Endothelial cell of umbilical vein (primary cell): ENCODE measurements around the gene MT3. TPM values are rescaled to one million over a fixed set of nuclear protein-coding genes. Genes with fewer than 3 reads are reported as not detected.

Source experiments
- BruUV-seq: library from RNA; stranded (reverse); fragments of 400-500 nt; replicated peaks from 2 replicates; lab custom pipeline; 2021; lab: Mats Ljungman, UMichigan
- CTCF ChIA-PET: fragments of 300-600, 350-600 bp; sonication (Branson Sonifier 250); formaldehyde crosslinking; loops from one replicate; lab custom pipeline; 2021; ENCODE audit warnings: antibody characterized with exemption, inconsistent platforms; lab: Charles Lee
- POLR2A ChIA-PET: fragments of 300-600, 350-600 bp; sonication (Branson Sonifier 250); formaldehyde crosslinking; loops from one replicate; lab custom pipeline; 2021; ENCODE audit warnings: antibody characterized with exemption, inconsistent platforms; lab: Charles Lee
- DNase-seq: peaks from one replicate; pipeline ENCODE4 v3.0.0-alpha.2; 2011; ENCODE audit warnings: low read depth, low spot score
- FAIRE-seq: peaks from 2 replicates; lab custom pipeline; 2011; peaks lifted over from hg19 to GRCh38; lab: Jason Lieb, UNC
- H2AFZ ChIP-seq: 2 replicates; pipeline ENCODE4 v1.6.0; 2012; ENCODE audit warnings: low read depth, low read length, control low read depth, inconsistent platforms
- H3K27ac ChIP-seq: 2 replicates; pipeline ENCODE4 v1.5.1; 2011; ENCODE audit warnings: low read depth, mild to moderate bottlenecking, control low read depth, low read length, moderate library complexity; ENCODE audit not compliant: insufficient read depth
- H3K27me3 ChIP-seq, 2 experiments: 2 replicates each; pipeline versions ENCODE4 v1.6.0 to v1.6.1; 2011; ENCODE audit warnings: low read length in 2 of 2, mixed read lengths in 1 of 2; ENCODE audit not compliant: control insufficient read depth in 2 of 2, insufficient read depth in 2 of 2
- H3K36me3 ChIP-seq, 2 experiments: 2 replicates in 1 of 2; 3 replicates in 1 of 2; pipeline ENCODE4 v1.5.1; 2011; ENCODE audit warnings: low read length in 2 of 2, mild to moderate bottlenecking in 1 of 2, moderate library complexity in 1 of 2; ENCODE audit not compliant: control insufficient read depth in 2 of 2, insufficient read depth in 2 of 2; ENCODE audit errors: extremely low read depth in 1 of 2
- H3K4me1 ChIP-seq: 3 replicates; pipeline ENCODE4 v1.5.1; 2011; ENCODE audit warnings: mild to moderate bottlenecking, low read length; ENCODE audit not compliant: control insufficient read depth, insufficient read depth; ENCODE audit errors: extremely low read depth
- H3K4me2 ChIP-seq: 2 replicates; pipeline ENCODE4 v1.6.1; 2011; ENCODE audit warnings: low read length, control low read depth, mixed read lengths; ENCODE audit not compliant: insufficient read depth
- H3K4me3 ChIP-seq, 3 experiments: fragments of 200-600 bp in 1 of 3; sonication (generic), shearing (Covaris generic) in 1 of 3; replicated peaks in 1 of 3; 2 replicates each; pipeline ENCODE4 v1.5.1; 2011 to 2016; ENCODE audit warnings: control low read depth in 3 of 3, low read length in 3 of 3, mild to moderate bottlenecking in 2 of 3, inconsistent platforms in 1 of 3, low read depth in 1 of 3, moderate library complexity in 1 of 3; ENCODE audit not compliant: insufficient read depth in 1 of 3
- H3K79me2 ChIP-seq: 2 replicates; pipeline ENCODE4 v1.6.0; 2012; ENCODE audit warnings: low read length, inconsistent platforms; ENCODE audit not compliant: control insufficient read depth, insufficient read depth
- H3K9ac ChIP-seq: replicated peaks from 2 replicates; pipeline ENCODE3; 2011; ENCODE audit warnings: low read length, control low read depth; ENCODE audit not compliant: insufficient read depth; ENCODE audit errors: extremely low read depth
- H3K9me1 ChIP-seq: replicated peaks from 3 replicates; pipeline ENCODE4 v1.6.0; 2011; ENCODE audit warnings: mild to moderate bottlenecking, low read length; ENCODE audit not compliant: control insufficient read depth, insufficient read depth; ENCODE audit errors: extremely low read depth
- H3K9me3 ChIP-seq: replicated peaks from 2 replicates; pipeline ENCODE4 v1.5.1; 2012; ENCODE audit warnings: low read length, inconsistent platforms; ENCODE audit not compliant: control insufficient read depth, insufficient read depth
- H4K20me1 ChIP-seq: replicated peaks from 2 replicates; pipeline ENCODE3; 2011; ENCODE audit warnings: mild to moderate bottlenecking, low read length; ENCODE audit not compliant: control insufficient read depth, insufficient read depth; ENCODE audit errors: extremely low read depth
- CTCF ChIP-seq, 2 donors: IDR thresholded peaks; 1 replicate in 1 of 2; 2 replicates in 1 of 2; pipeline ENCODE4 v1.5.1; 2011; ENCODE audit warnings: low read length in 2 of 2, mild to moderate bottlenecking in 2 of 2, moderate library complexity in 2 of 2, control low read depth in 1 of 2, inconsistent platforms in 1 of 2, low read depth in 1 of 2; ENCODE audit not compliant: insufficient read depth in 1 of 2; ENCODE audit errors: extremely low read depth in 1 of 2
- EZH2 ChIP-seq: IDR thresholded peaks from 2 replicates; pipeline ENCODE4 v1.6.1; 2012; ENCODE audit warnings: borderline replicate concordance, low read depth, mild to moderate bottlenecking, moderate library complexity, low read length, inconsistent platforms; ENCODE audit not compliant: severe bottlenecking
- FOS ChIP-seq: IDR thresholded peaks from 2 replicates; pipeline ENCODE4 v1.6.1; 2011; ENCODE audit warnings: mild to moderate bottlenecking, low read length, moderate library complexity, borderline replicate concordance; ENCODE audit not compliant: insufficient read depth
- GATA2 ChIP-seq: IDR thresholded peaks from 2 replicates; pipeline ENCODE4 v1.7.0; 2011; ENCODE audit warnings: low read depth, mild to moderate bottlenecking, moderate library complexity, mixed read lengths, low read length; ENCODE audit not compliant: insufficient read length, insufficient read depth
- JUN ChIP-seq: IDR thresholded peaks from 2 replicates; pipeline ENCODE4 v1.6.1; 2011; ENCODE audit warnings: borderline replicate concordance, low read depth; ENCODE audit not compliant: insufficient read length, insufficient read depth
- MAX ChIP-seq: IDR thresholded peaks from 2 replicates; pipeline ENCODE4 v1.6.1; 2011; ENCODE audit not compliant: insufficient read depth, insufficient read length
- MYC ChIP-seq: IDR thresholded peaks from one replicate; pipeline ENCODE4 v1.6.1; 2011; ENCODE audit warnings: mild to moderate bottlenecking, low read depth, low read length
- POLR2A ChIP-seq: IDR thresholded peaks from 2 replicates; pipeline ENCODE4 v1.6.1; 2012; ENCODE audit warnings: low read depth, mild to moderate bottlenecking, control low read depth, low read length
- POLR2AphosphoS5 ChIP-seq: IDR thresholded peaks from 2 replicates; pipeline ENCODE4 v1.6.1; 2012; ENCODE audit warnings: low read depth, mild to moderate bottlenecking, control low read depth, low read length, moderate library complexity; ENCODE audit not compliant: insufficient read depth
- dilution Hi-C: fragments of 300-500 bp; cut with MboI; formaldehyde crosslinking; loops from one replicate; pipeline ENCODE4 v1.15.0; 2019; ENCODE audit warnings: low sequenced_read_pairs; ENCODE audit not compliant: extremely low pct_ligation_motif_present
- intact Hi-C: fragments of 100-400 bp; cut with micrococcal nuclease; formaldehyde crosslinking; loops from one replicate; pipeline ENCODE4 v1.10.0; 2022
- polyA plus RNA-seq, 4 experiments: library from polyadenylated mRNA; depleted of rRNA in 3 of 4; stranded (reverse) in 3 of 4; unstranded in 1 of 4; fragments of >200 nt; gene quantifications; 2 replicates each; pipeline versions ENCODE4 v1.2.1 to v1.2.3, GENCODE V29; 2011 to 2012; ENCODE audit warnings: missing spikeins in 1 of 4
- total RNA-seq: library from RNA; stranded (reverse); gene quantifications from 2 replicates; pipeline ENCODE4 v1.2.3, GENCODE V29; 2021

Gene MT3
- total and polyA plus RNA-seq, 2 donors (not counting 3 experiments of a cell fraction or from before 2014, with no cell fraction given): not detected

- H3K27ac ChIP-seq: peak overlapping the region; percentile 99
- peak overlapping the region in 1 of 3 experiments; percentile 93 for H3K4me3 ChIP-seq
- ChIA-PET POLR2A (interaction anchor here (4.5 kb wide), 1 partner anchor 15 kb away, joined by 51 read pairs; the partner anchor contains the start of gene MT1E), CTCF (interaction anchor here (1.2 to 2.5 kb wide), 4 partner anchors 10 to 97 kb away, joined by 3 to 8 read pairs (median 5); no protein-coding TSS in a partner anchor)
- DNase-seq (no peak), FAIRE-seq (peak; percentile 15)
- H2AFZ ChIP-seq: no peak overlapping the region
- BruUV-seq: no TSS peak
- no peaks in the 10 kb centered on the region for H4K20me1 ChIP-seq
- no peaks in the 10 kb centered on the region for H3K9me3 ChIP-seq
- no peak for TF ChIP-seq MYC
- TF ChIP-seq CTCF (IDR thresholded peaks at IDR 0.05; ENCODE audit: extremely low read depth in 1 of 2, insufficient read depth in 1 of 2, low read depth in 1 of 2, low read length in 2 of 2): no peak
- no peak for TF ChIP-seq GATA2
- no peak for TF ChIP-seq EZH2
- TF ChIP-seq JUN: no peak
- no peak for TF ChIP-seq POLR2A
- no peak for TF ChIP-seq FOS
- TF ChIP-seq POLR2AphosphoS5: no peak
- no peak for TF ChIP-seq MAX
- peak overlapping the region; percentile 95 for H3K9ac ChIP-seq
- H3K4me2 ChIP-seq: peak overlapping the region; percentile 81
- no peaks in the 10 kb centered on the region for H3K27me3 ChIP-seq
- intact Hi-C loops: no loop called here
- dilution Hi-C loops: no loop called here
- H3K4me1 ChIP-seq: peaks cover 74% of the 10 kb centered on the region
- H3K36me3 ChIP-seq: no peaks in the 10 kb centered on the region
- no peaks in the 10 kb centered on the region for H3K9me1 ChIP-seq
- H3K79me2 ChIP-seq: peaks cover 28% of the 10 kb centered on the region
Observed at GRCh38 chr16:56610609-56611111, 21.3 kb downstream of the MT3 start.
